ENCODE data around the gene SLC2A11.

DNA sequence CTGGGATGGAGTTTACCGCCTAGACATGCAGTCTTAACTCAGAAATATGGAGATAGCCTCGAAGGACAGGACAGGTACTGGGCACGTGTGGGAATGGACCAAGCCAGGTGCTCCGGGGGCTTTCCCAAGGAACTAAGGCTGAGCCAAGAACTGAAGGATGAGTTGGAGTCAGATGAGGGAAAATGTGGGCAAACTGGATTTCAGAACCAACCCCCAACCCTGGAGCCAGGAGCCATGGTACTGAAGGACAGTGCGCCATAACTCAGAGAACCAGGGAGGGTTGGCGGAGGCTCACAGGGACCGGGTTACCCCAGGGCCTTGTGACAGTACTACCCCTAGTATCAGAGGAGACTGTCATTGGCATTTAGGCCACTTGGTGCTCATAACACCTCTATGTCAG is 34.1 kb downstream of the SLC2A11 start:
- TF ChIP-seq, protein P1, sequence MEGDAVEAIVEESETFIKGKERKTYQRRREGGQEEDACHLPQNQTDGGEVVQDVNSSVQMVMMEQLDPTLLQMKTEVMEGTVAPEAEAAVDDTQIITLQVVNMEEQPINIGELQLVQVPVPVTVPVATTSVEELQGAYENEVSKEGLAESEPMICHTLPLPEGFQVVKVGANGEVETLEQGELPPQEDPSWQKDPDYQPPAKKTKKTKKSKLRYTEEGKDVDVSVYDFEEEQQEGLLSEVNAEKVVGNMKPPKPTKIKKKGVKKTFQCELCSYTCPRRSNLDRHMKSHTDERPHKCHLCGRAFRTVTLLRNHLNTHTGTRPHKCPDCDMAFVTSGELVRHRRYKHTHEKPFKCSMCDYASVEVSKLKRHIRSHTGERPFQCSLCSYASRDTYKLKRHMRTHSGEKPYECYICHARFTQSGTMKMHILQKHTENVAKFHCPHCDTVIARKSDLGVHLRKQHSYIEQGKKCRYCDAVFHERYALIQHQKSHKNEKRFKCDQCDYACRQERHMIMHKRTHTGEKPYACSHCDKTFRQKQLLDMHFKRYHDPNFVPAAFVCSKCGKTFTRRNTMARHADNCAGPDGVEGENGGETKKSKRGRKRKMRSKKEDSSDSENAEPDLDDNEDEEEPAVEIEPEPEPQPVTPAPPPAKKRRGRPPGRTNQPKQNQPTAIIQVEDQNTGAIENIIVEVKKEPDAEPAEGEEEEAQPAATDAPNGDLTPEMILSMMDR (conservative IDR thresholded peaks at IDR 0.05 in 1 of 2, IDR thresholded peaks at IDR 0.05 in 1 of 2; ENCODE audit: low read depth in 1 of 2, low read length in 2 of 2): no peak
- no peak for TF ChIP-seq EZH2 (IDR thresholded peaks at IDR 0.05; ENCODE audit: low read length, missing control alignments)
